CD4-positive, alpha-beta T cell (primary cell): ENCODE data around the gene PPP1R1C. TPM values are rescaled to one million over a fixed set of nuclear protein-coding genes. Genes with fewer than 3 reads are reported as not detected.

Experiments used
- ATAC-seq: fragments of 200-7000 bp; cut with Tn5 transposase; one replicate; pipeline ENCODE4 v1.10.0; 2022; ENCODE audit warnings: mild to moderate bottlenecking; ENCODE audit not compliant: poor library complexity
- CTCF ChIA-PET: fragments of 350-600 bp; sonication (Branson Sonifier 250); formaldehyde crosslinking; loops from one replicate; lab custom pipeline; 2021; ENCODE audit warnings: antibody characterized with exemption, inconsistent platforms; lab: Charles Lee
- POLR2A ChIA-PET: fragments of 350-600 bp; sonication (Branson Sonifier 250); formaldehyde crosslinking; loops from one replicate; lab custom pipeline; 2021; ENCODE audit warnings: antibody characterized with exemption, inconsistent platforms; lab: Charles Lee
- DNase-seq, 14 experiments: peaks; one replicate each; pipeline ENCODE4 v3.0.0-alpha.2; 2013 to 2020; ENCODE audit warnings: mixed read lengths in 2 of 14
- H3K27ac ChIP-seq, 2 donors: one replicate each; pipeline versions ENCODE4 v1.5.1 to v1.7.0; 2013; ENCODE audit warnings: low read length in 2 of 2, low read depth in 1 of 2, mild to moderate bottlenecking in 1 of 2
- H3K27me3 ChIP-seq, 2 experiments: 1 replicate in 1 of 2; 2 replicates in 1 of 2; pipeline versions ENCODE4 v1.6.1 to v1.7.0; 2013; ENCODE audit warnings: low read length in 2 of 2, control low read depth in 1 of 2, mild to moderate bottlenecking in 1 of 2, moderate library complexity in 1 of 2; ENCODE audit not compliant: insufficient read depth in 2 of 2, control insufficient read depth in 1 of 2
- H3K36me3 ChIP-seq: one replicate; pipeline ENCODE4 v1.6.1; 2013; ENCODE audit warnings: low read length, control low read depth; ENCODE audit not compliant: insufficient read depth
- H3K4me1 ChIP-seq: one replicate; pipeline ENCODE4 v1.6.1; 2013; ENCODE audit warnings: low read length, control low read depth; ENCODE audit not compliant: insufficient read depth
- H3K4me3 ChIP-seq: one replicate; pipeline ENCODE4 v1.5.1; 2013; ENCODE audit warnings: mild to moderate bottlenecking, low read length, moderate library complexity
- H3K9me3 ChIP-seq, 2 experiments: 1 replicate in 1 of 2; 2 replicates in 1 of 2; pipeline versions ENCODE4 v1.6.1 to v1.7.0; 2013; ENCODE audit warnings: low read length in 2 of 2, mild to moderate bottlenecking in 2 of 2, control low read depth in 1 of 2, moderate library complexity in 1 of 2; ENCODE audit not compliant: control insufficient read depth in 1 of 2, insufficient read depth in 1 of 2
- H3K27ac Mint-ChIP-seq: one replicate; pipeline ENCODE4 v1.8.0; 2020; ENCODE audit warnings: mixed read lengths
- H3K27me3 Mint-ChIP-seq: one replicate; pipeline ENCODE4 v1.8.0; 2021; ENCODE audit warnings: mixed read lengths
- H3K36me3 Mint-ChIP-seq: one replicate; pipeline ENCODE4 v1.8.0; 2021; ENCODE audit warnings: low read depth, mixed read lengths
- H3K4me1 Mint-ChIP-seq: one replicate; pipeline ENCODE4 v1.8.0; 2021; ENCODE audit warnings: low read depth, mixed read lengths
- H3K4me3 Mint-ChIP-seq: one replicate; pipeline ENCODE4 v1.8.0; 2020; ENCODE audit warnings: mild to moderate bottlenecking, mixed read lengths
- H3K9me3 Mint-ChIP-seq: one replicate; pipeline ENCODE4 v1.8.0; 2020; ENCODE audit warnings: mixed read lengths
- CTCF ChIP-seq: fragments of 200-600 bp; IDR thresholded peaks from one replicate; pipeline ENCODE4 v1.8.0; 2022; ENCODE audit warnings: antibody characterized with exemption, mild to moderate bottlenecking
- intact Hi-C, 2 experiments: fragments of 100-400 bp; cut with DNase I in 1 of 2; cut with micrococcal nuclease in 1 of 2; formaldehyde crosslinking; loops; one replicate each; pipeline versions ENCODE4 v1.15.1 to v1.9.0; 2023 to 2025; cut with DNase I, micrococcal nuclease
- total RNA-seq, 174 experiments: library from RNA in 2 of 174; stranded (reverse) in 2 of 174; gene quantifications; one replicate each; pipeline ENCODE4 v1.2.3 and lab custom pipeline; 2021 to 2026

The PPP1R1C gene
- total RNA-seq, 2 experiments from 2014 or later: not detected

GRCh38 chr2:182166841-182167240 lies 181.2 kb downstream of the PPP1R1C start:
- no peak for ATAC-seq
- peaks cover 8% of the 10 kb centered on the region for H3K27me3 Mint-ChIP-seq

More at GRCh38 chr2:182166841-182167240, 181.2 kb downstream of the PPP1R1C start:
- ChIA-PET POLR2A (no interaction called here), CTCF (no interaction called here)
- Histone ChIP-seq H3K27me3 (no peaks in the 10 kb centered on the region), H3K27ac (no peak overlapping the region), H3K36me3 (no peaks in the 10 kb centered on the region), H3K9me3 (no peaks in the 10 kb centered on the region), H3K4me3 (no peak overlapping the region), H3K4me1 (no peaks in the 10 kb centered on the region)
- H3K36me3 Mint-ChIP-seq: no peaks in the 10 kb centered on the region
- no peak overlapping the region for H3K4me3 Mint-ChIP-seq
- no peak for DNase-seq
- H3K9me3 Mint-ChIP-seq: no peaks in the 10 kb centered on the region
- no peak for TF ChIP-seq CTCF
- no peak overlapping the region for H3K27ac Mint-ChIP-seq
- intact Hi-C loops: no loop called here
- no peaks in the 10 kb centered on the region for H3K4me1 Mint-ChIP-seq

Other genes starting within 250 kb of the PPP1R1C start
- 10 to 100 TPM; 75.8 to 79.7 TPM for gene ITPRID2, start 94.1 kb upstream of the PPP1R1C start, total RNA-seq